IPS DF 6.9 (cell line): ENCODE results near the gene INPP4B.

Experiments
- DNase-seq: peaks from one replicate; pipeline ENCODE4 v3.0.0-alpha.2; 2013; ENCODE audit warnings: low read depth, low spot score
- H3K27ac ChIP-seq: one replicate; pipeline ENCODE4 v1.5.1; 2013; ENCODE audit warnings: low read length, control low read depth
- H3K27me3 ChIP-seq: 2 replicates; pipeline ENCODE4 v1.6.1; 2013; ENCODE audit warnings: mild to moderate bottlenecking, low read length; ENCODE audit not compliant: control insufficient read depth, insufficient read depth
- H3K36me3 ChIP-seq: 2 replicates; pipeline ENCODE4 v1.6.1; 2013; ENCODE audit warnings: low read length; ENCODE audit not compliant: control insufficient read depth, insufficient read depth
- H3K4me1 ChIP-seq: 2 replicates; pipeline ENCODE4 v1.6.1; 2013; ENCODE audit warnings: low read length; ENCODE audit not compliant: control insufficient read depth, insufficient read depth
- H3K4me3 ChIP-seq: 2 replicates; pipeline ENCODE4 v1.5.1; 2013; ENCODE audit warnings: mild to moderate bottlenecking, low read length
- H3K9me3 ChIP-seq: 2 replicates; pipeline ENCODE4 v1.6.1; 2013; ENCODE audit warnings: low read length, inconsistent platforms; ENCODE audit not compliant: control insufficient read depth, insufficient read depth
- WGBS: extraction: QIAGEN DNeasy Blood & Tissue Kit; methylation state at CpG from one replicate; pipeline ENCODE4 v1.1.7; 2013; ENCODE audit warnings: mixed read lengths, missing lambda C conversion rate; ENCODE audit not compliant: insufficient read length, insufficient coverage; 5-methylcytosine and 5-hydroxymethylcytosine counted together

Gene INPP4B

DNA sequence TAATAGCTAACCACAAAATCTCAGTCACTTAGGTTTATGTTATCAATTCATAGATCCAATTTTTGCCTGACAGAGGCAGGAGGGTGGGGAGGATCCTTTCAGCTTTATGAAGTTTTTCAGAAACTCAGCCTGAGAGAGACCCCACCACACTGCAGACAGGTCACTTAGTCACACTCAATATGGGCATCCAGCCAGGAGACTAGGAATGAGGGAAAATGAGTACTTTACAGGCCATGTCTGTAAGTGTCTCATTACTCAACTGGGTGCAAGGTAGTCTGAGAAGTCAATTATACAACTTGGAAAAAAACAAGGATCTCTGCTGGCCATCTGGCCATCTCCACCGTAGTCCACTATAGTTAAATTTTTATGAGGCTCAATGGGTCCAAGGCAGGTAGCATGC lies 365.9 kb downstream of the INPP4B start:
- H3K4me1 ChIP-seq = no peaks in the 10 kb centered on the region
- H3K27me3 ChIP-seq = no peaks in the 10 kb centered on the region
- no peak overlapping the region for H3K27ac ChIP-seq
- H3K9me3 ChIP-seq = no peaks in the 10 kb centered on the region
- WGBS = no CpG with 5 or more reads among the region's 1 CpG
- H3K4me3 ChIP-seq = no peak overlapping the region
- H3K36me3 ChIP-seq = no peaks in the 10 kb centered on the region
- no peak for DNase-seq

DNA sequence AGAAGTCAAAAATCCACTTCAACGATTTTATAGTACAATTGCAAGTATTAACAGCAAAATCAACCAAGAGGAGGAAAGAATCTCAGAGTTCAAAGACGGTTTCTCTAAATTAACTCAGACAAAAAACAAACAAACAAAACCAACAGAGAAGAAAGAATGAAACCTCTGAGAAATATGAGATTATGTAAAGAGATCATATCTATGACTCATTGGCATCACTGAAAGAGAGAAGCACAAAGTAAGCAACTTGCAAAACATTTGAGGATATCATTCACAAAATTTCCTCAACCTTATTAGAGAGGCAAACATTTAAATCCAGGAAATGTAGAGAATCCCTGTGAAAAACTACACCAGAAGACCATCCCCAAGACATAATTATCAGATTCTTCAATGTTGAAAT lies 370.4 kb downstream of the INPP4B start:
- no peak overlapping the region for H3K4me3 ChIP-seq
- H3K4me1 ChIP-seq = no peaks in the 10 kb centered on the region
- no peaks in the 10 kb centered on the region for H3K9me3 ChIP-seq
- no CpG with 5 or more reads among the region's 2 CpGs for WGBS
- DNase-seq = no peak
- no peaks in the 10 kb centered on the region for H3K27me3 ChIP-seq
- H3K36me3 ChIP-seq = no peaks in the 10 kb centered on the region
- no peak overlapping the region for H3K27ac ChIP-seq

- no peaks in the 10 kb centered on the region for H3K36me3 ChIP-seq
- no peaks in the 10 kb centered on the region for H3K27me3 ChIP-seq
- no peaks in the 10 kb centered on the region for H3K9me3 ChIP-seq
- H3K27ac ChIP-seq = no peak overlapping the region
- WGBS = no CpG with 5 or more reads among the region's 4 CpGs
- DNase-seq = no peak
- no peak overlapping the region for H3K4me3 ChIP-seq
- no peaks in the 10 kb centered on the region for H3K4me1 ChIP-seq
These were observed 371.6 kb downstream of the INPP4B start for GRCh38 chr4:142474398-142475087.

GRCh38 chr4:142473960-142474338 lies 372.2 kb downstream of the INPP4B start:
- H3K36me3 ChIP-seq = no peaks in the 10 kb centered on the region
- WGBS = no CpG with 5 or more reads among the region's 4 CpGs
- no peaks in the 10 kb centered on the region for H3K9me3 ChIP-seq
- H3K4me1 ChIP-seq = no peaks in the 10 kb centered on the region
- DNase-seq = no peak
- H3K4me3 ChIP-seq = no peak overlapping the region
- H3K27me3 ChIP-seq = no peaks in the 10 kb centered on the region
- no peak overlapping the region for H3K27ac ChIP-seq

DNA sequence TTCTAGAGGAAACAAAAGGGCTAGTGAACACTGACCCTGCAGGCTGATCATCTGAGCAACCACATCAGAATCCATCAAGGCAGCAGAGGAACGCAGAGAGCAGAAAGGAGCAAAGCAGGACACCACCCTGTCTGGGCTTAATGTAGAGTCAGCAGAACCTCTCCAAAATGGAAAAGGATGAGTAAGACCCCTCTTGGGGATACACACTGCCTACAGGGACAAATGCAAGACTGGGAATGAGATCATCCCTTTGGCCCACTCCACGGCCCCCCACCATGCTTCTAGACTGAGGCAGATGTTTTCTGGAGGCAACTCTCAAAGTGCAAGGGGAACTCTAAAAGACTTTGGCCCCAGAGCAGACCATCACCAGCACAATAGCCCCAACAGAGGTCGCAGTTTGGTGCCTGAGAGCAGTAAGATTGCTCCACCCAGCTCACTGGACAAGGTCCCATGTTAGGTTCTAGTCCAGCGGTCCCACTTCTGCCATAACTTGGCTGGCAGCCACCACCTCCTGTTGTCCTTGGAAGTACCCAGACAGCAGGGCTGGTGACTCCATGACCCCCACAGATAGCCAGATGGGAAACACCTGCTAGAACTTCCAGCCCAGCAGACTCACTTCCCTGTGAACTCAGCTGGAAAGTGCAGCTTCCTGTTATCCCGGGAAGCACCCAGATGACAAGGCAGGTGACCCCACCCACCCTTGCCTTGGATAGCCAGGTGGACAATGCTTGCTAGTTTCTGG lies 372.7 kb downstream of the INPP4B start:
- H3K9me3 ChIP-seq = no peaks in the 10 kb centered on the region
- DNase-seq = no peak
- H3K4me1 ChIP-seq = no peaks in the 10 kb centered on the region
- no peak overlapping the region for H3K27ac ChIP-seq
- H3K27me3 ChIP-seq = no peaks in the 10 kb centered on the region
- WGBS = no CpG with 5 or more reads among the region's 5 CpGs
- no peak overlapping the region for H3K4me3 ChIP-seq
- H3K36me3 ChIP-seq = no peaks in the 10 kb centered on the region

DNA sequence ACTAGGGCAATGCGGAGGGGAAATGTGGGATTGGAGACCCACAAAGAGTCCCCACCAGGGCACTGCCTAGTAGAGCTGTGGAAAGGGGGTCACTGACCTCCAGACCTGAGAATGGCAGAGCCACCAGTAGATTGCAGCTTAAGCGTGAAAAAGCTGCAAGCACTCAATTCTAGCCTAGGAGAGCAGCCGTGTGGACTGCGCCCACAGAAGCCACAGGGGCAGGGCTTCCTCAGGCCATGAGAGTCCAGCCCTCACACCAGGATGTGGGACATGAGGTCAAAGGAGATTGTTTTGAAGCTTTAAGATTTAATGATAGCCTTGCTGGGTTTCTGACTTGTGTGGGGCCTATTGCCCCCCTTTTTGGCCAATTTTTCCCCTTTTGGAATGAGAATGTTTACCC lies 379.0 kb downstream of the INPP4B start:
- WGBS = no CpG with 5 or more reads among the region's 4 CpGs
- Histone ChIP-seq H3K4me3 (no peak overlapping the region), H3K36me3 (no peaks in the 10 kb centered on the region), H3K9me3 (no peaks in the 10 kb centered on the region), H3K4me1 (no peaks in the 10 kb centered on the region), H3K27ac (no peak overlapping the region), H3K27me3 (no peaks in the 10 kb centered on the region)
- no peak for DNase-seq

DNA sequence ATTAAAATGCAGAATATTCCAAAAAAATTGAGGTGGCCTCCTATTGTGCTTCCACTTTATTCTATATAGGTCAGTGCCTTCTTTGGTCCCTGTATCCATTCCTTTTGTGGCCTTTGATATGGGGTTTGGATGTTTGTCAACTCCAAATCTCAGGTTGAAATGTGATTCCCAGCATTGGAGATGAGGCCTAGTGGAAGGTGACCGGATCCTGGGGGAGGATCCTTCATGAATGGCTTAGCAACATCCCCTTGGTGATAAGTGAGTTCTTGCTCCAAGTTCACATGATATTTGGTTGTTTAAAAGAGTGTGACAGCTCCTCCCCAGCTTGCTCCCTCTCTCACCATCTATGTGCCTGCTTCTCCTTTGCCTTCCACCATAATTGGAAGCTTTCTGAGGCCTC lies 380.6 kb downstream of the INPP4B start:
- Histone ChIP-seq H3K27ac (no peak overlapping the region), H3K9me3 (no peaks in the 10 kb centered on the region), H3K4me1 (no peaks in the 10 kb centered on the region), H3K4me3 (no peak overlapping the region), H3K27me3 (no peaks in the 10 kb centered on the region), H3K36me3 (no peaks in the 10 kb centered on the region)
- DNase-seq = no peak
- WGBS = no CpG with 5 or more reads among the region's 1 CpG

DNA sequence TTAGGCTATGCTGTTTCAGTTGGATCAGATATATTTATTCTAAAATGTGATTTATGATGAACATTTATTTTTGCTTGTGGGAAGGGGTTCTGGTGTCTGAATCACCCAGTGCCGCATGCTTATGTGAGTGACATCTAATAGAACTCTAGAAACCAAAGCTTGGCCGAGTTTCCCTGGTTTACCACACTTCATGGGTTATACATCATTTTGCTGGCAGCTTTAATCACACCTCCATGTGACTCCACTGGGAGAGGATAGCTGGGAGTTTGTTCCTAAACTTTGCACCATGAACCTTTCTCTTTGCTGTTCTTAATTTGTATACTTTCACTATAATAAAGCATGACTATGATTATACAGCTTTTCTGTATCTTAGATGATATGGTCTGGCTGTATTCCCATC lies 382.9 kb downstream of the INPP4B start:
- no peak overlapping the region for H3K27ac ChIP-seq
- no peaks in the 10 kb centered on the region for H3K36me3 ChIP-seq
- WGBS = no CpG with 5 or more reads among the region's 2 CpGs
- no peaks in the 10 kb centered on the region for H3K27me3 ChIP-seq
- H3K4me3 ChIP-seq = no peak overlapping the region
- H3K4me1 ChIP-seq = no peaks in the 10 kb centered on the region
- no peak for DNase-seq
- no peaks in the 10 kb centered on the region for H3K9me3 ChIP-seq

- Histone ChIP-seq H3K27me3 (no peaks in the 10 kb centered on the region), H3K4me1 (no peaks in the 10 kb centered on the region), H3K36me3 (no peaks in the 10 kb centered on the region), H3K27ac (no peak overlapping the region), H3K9me3 (no peaks in the 10 kb centered on the region), H3K4me3 (no peak overlapping the region)
- WGBS = no CpG with 5 or more reads among the region's 6 CpGs
- no peak for DNase-seq
These were observed 393.8 kb downstream of the INPP4B start for GRCh38 chr4:142452161-142452855.

- no CpG with 5 or more reads among the region's 2 CpGs for WGBS
- Histone ChIP-seq H3K9me3 (no peaks in the 10 kb centered on the region), H3K27ac (no peak overlapping the region), H3K36me3 (no peaks in the 10 kb centered on the region), H3K4me1 (no peaks in the 10 kb centered on the region), H3K27me3 (no peaks in the 10 kb centered on the region), H3K4me3 (no peak overlapping the region)
- no peak for DNase-seq
These were observed 396.2 kb downstream of the INPP4B start for GRCh38 chr4:142449771-142450373.
